Hepatic stellate cell (primary cell): ENCODE results near the gene MKNK2.
"Not testable (repeated sequence)": the region's sequence is repeated elsewhere in the genome, so short reads cannot be mapped to it uniquely, and the experiment has no call there.

Experiments
- DNase-seq: peaks from one replicate; pipeline ENCODE4 v3.0.0; 2011; ENCODE audit warnings: low spot score

Gene MKNK2

GRCh38 chr19:2043961-2044708 lies 6.9 kb downstream of the MKNK2 start:
- no peak for DNase-seq

- no peak for DNase-seq
These were observed 7.8 kb downstream of the MKNK2 start for GRCh38 chr19:2043251-2043641.

- DNase-seq: no peak
These were observed 8.4 kb downstream of the MKNK2 start for GRCh38 chr19:2042485-2043250.

GRCh38 chr19:2041683-2042484 lies 9.2 kb downstream of the MKNK2 start:
- peak; percentile 85 for DNase-seq

- DNase-seq: no peak
These were observed 9.7 kb downstream of the MKNK2 start for GRCh38 chr19:2041433-2041682.

GRCh38 chr19:2040647-2041432 lies 10.2 kb downstream of the MKNK2 start:
- DNase-seq: no peak

GRCh38 chr19:2039959-2040646 lies 10.9 kb downstream of the MKNK2 start:
- no peak for DNase-seq

- DNase-seq: no peak
These were observed 11.7 kb downstream of the MKNK2 start for GRCh38 chr19:2039089-2039958.

- DNase-seq: no peak
These were observed 12.6 kb downstream of the MKNK2 start for GRCh38 chr19:2038284-2039088.

- DNase-seq: no peak
These were observed 13.3 kb downstream of the MKNK2 start for GRCh38 chr19:2037651-2038255.

GRCh38 chr19:2036424-2036823 lies 14.6 kb downstream of the MKNK2 start:
- DNase-seq: no peak

GRCh38 chr19:2035590-2035991 lies 15.5 kb downstream of the MKNK2 start:
- no peak for DNase-seq

GRCh38 chr19:2034729-2035589 lies 16.1 kb downstream of the MKNK2 start:
- DNase-seq: peak; percentile 58

GRCh38 chr19:2034253-2034652 lies 16.8 kb downstream of the MKNK2 start:
- not testable (repeated sequence) for DNase-seq

GRCh38 chr19:2033825-2034159 lies 17.3 kb downstream of the MKNK2 start:
- DNase-seq: no peak

GRCh38 chr19:2033115-2033824 lies 17.8 kb downstream of the MKNK2 start:
- DNase-seq: no peak

- peak; percentile 90 for DNase-seq
These were observed 18.6 kb downstream of the MKNK2 start for GRCh38 chr19:2032296-2032941.
